ENCODE data around the gene C1orf210. TPM values are rescaled to one million over a fixed set of nuclear protein-coding genes. Genes with fewer than 3 reads are reported as not detected.

C1orf210 gene
- total and polyA plus RNA-seq, 2 of the 13 experiments (the other 11 are each of a cell fraction or from before 2014, with no cell fraction given): 0.49 to 5.1 TPM

DNA sequence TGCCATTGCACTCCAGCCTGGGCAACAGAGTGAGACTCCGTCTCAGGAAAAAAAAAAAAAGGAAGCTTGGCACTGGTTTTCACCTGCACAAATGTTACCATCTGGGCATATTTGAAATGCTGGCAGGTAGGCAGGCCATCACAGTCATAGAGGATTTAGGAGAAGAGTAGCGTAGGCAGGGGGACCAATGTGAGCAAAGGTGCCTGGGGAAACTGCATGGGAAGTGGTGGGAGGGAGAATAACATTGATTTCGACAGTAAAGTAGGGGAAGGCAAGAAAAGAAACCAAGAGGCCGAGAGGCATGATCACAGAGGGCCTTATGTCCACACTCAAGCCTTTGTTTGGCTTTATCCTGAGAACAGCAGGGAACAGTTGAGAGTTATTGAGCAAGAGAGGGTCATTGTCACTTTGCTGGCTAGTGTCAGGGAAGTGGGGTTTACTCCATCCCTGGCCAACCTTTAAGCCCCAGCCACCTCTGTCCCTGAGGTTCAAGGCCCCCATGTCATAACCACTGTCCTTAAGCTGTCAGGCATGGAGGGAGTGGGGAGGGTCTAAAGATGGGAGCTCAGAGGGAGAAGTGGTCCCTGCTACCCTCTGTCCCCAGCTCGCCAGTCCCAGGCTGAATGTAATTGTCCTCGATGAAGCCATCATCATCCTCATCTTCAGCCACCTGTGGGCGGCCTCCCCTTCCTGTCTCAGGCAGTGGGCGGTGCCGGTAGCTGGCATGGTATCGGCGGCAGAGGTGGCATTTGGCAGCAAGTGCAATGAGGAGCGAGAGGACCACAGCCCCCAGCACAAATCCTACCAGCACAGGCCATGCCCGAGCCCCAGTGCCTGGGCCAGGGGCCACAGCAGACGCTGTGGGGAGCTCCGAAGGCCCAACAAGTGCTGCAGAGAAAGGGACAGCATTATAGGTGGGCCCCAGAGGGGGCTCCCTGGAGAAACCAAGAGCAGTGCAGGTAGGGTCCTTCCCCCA lies 2.9 kb downstream of the C1orf210 start (continued):
- TF ChIP-seq JDP2 (CRISPR knock-in tag; IDR thresholded peaks at IDR 0.05; ENCODE audit: borderline replicate concordance) (no peak), ZNF619 (CRISPR knock-in tag; IDR thresholded peaks at IDR 0.05) (no peak), ZNF460 (CRISPR knock-in tag; IDR thresholded peaks at IDR 0.05; ENCODE audit: borderline replicate concordance) (no peak; the same call in 1 of the 2 replicates), IRF2 (CRISPR knock-in tag; IDR thresholded peaks at IDR 0.05) (peak; percentile 54; the same call in 1 of the 2 replicates), SAP130 (CRISPR knock-in tag; IDR thresholded peaks at IDR 0.05; ENCODE audit: low read depth) (peak; percentile 78), ZNF580 (CRISPR knock-in tag; IDR thresholded peaks at IDR 0.05; ENCODE audit: borderline replicate concordance, low read depth) (no peak), FOXA1 (IDR thresholded peaks at IDR 0.05) (no peak), FOXA1 (CRISPR knock-in tag; IDR thresholded peaks at IDR 0.05) (peak; percentile 73), GMEB2 (CRISPR knock-in tag; IDR thresholded peaks at IDR 0.05; ENCODE audit: low read depth) (no peak), TAF1 (CRISPR knock-in tag; IDR thresholded peaks at IDR 0.05) (no peak), ZNF615 (CRISPR knock-in tag; IDR thresholded peaks at IDR 0.05; ENCODE audit: borderline replicate concordance) (no peak), TARDBP (CRISPR knock-in tag; IDR thresholded peaks at IDR 0.05) (peak; percentile 56; the same call in 1 of the 2 replicates), HMG20A (CRISPR knock-in tag; IDR thresholded peaks at IDR 0.05; ENCODE audit: borderline replicate concordance) (peak; percentile 87), NR2F1 (CRISPR knock-in tag; IDR thresholded peaks at IDR 0.05) (peak; percentile 15 to 75; a peak in 2 of 4 replicates), HOMEZ (CRISPR knock-in tag; IDR thresholded peaks at IDR 0.05; ENCODE audit: low read depth) (peak; percentile 54; the same call in 1 of the 2 replicates), GABPA (IDR thresholded peaks at IDR 0.05; ENCODE audit: low read depth, low read length) (no peak), GABPA (CRISPR knock-in tag; IDR thresholded peaks at IDR 0.05; ENCODE audit: low read depth) (0 out of 2 replicates have a peak, but pooled peaks have one; percentile 9)
- TF ChIP-seq, protein P1, sequence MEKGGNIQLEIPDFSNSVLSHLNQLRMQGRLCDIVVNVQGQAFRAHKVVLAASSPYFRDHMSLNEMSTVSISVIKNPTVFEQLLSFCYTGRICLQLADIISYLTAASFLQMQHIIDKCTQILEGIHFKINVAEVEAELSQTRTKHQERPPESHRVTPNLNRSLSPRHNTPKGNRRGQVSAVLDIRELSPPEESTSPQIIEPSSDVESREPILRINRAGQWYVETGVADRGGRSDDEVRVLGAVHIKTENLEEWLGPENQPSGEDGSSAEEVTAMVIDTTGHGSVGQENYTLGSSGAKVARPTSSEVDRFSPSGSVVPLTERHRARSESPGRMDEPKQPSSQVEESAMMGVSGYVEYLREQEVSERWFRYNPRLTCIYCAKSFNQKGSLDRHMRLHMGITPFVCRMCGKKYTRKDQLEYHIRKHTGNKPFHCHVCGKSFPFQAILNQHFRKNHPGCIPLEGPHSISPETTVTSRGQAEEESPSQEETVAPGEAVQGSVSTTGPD (CRISPR knock-in tag; IDR thresholded peaks at IDR 0.05): peak; percentile 46; the same call in 1 of the 2 replicates
- TF ChIP-seq, protein P2, sequence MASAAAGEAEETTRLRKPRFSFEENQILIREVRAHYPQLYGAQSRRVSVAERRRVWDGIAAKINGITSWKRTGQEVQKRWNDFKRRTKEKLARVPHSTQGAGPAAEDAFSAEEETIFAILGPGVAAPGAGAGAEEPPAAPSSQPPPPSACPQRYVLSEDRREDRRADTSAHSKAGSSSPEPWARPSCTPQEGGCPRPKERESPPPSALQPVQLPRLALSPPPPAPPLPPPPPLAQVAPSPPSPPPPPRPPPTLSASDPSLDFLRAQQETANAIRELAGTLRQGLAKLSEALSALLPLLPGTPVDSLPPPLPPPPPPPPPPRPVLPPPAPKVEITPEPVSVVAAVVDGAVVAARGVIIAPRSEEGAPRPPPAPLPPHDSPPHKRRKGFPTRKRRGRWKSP (CRISPR knock-in tag; IDR thresholded peaks at IDR 0.05): no peak
- TF ChIP-seq, protein P3, sequence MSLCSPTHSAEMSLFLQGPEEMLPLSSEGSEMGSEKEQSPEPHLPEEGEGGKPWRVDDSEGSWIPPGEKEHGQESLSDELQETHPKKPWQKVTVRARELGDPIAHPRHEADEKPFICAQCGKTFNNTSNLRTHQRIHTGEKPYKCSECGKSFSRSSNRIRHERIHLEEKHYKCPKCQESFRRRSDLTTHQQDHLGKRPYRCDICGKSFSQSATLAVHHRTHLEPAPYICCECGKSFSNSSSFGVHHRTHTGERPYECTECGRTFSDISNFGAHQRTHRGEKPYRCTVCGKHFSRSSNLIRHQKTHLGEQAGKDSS (CRISPR knock-in tag; IDR thresholded peaks at IDR 0.05; ENCODE audit: borderline replicate concordance, low read depth): no peak
- TF ChIP-seq, protein P4, sequence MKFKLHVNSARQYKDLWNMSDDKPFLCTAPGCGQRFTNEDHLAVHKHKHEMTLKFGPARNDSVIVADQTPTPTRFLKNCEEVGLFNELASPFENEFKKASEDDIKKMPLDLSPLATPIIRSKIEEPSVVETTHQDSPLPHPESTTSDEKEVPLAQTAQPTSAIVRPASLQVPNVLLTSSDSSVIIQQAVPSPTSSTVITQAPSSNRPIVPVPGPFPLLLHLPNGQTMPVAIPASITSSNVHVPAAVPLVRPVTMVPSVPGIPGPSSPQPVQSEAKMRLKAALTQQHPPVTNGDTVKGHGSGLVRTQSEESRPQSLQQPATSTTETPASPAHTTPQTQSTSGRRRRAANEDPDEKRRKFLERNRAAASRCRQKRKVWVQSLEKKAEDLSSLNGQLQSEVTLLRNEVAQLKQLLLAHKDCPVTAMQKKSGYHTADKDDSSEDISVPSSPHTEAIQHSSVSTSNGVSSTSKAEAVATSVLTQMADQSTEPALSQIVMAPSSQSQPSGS (CRISPR knock-in tag; IDR thresholded peaks at IDR 0.05): peak; percentile 61; the same call in 1 of the 2 replicates
